Activated effector memory CD4-positive, alpha-beta T cell treated with anti-CD3 and anti-CD28 coated beads, Interleukin-2, amount 50 U/mL, for 16 hours (primary cell): ENCODE measurements around the gene TRIM15.

Experiments
- DNase-seq: peaks from one replicate; pipeline ENCODE4 v3.0.0-alpha.2; 2020

Gene TRIM15

DNA sequence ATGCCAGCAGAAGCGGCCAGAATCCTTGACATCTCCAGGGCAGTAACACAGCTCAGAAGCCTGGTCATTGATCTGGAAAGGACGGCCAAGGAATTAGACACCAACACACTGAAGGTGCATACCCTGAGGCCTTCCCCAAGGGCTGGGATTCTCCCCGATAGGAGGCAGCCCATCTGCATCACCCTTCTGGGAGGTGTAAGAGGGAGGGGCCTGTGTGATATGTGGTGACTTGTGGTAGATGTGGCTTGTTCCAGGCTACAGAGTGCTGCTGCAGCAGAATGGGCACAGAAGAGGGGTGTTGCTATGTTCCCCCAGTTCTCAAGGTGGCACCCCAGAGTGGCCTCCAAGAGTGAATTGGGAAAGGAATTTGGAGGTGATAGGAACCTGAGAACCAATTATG is 16.2 kb upstream of the TRIM15 start:
- no peak for DNase-seq

DNA sequence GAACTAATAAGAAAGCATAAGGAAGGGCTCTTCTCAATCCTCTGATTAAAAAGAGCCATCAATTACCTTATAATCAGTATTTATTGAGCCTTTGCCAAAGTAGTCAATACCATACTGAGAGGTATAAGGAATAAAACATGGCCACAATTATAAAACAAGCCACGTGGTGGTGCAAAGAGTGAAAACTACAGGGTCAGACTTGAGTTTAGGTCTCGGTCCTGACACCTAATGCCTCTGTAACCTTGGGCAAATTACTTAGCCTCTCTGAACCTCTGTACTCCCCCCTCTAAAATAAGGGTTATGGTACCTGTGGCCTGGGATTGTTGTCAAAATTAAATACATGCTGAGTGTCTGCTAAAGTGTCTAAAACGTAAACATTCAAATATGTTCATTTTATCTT is 14.1 kb upstream of the TRIM15 start:
- no peak for DNase-seq

DNA sequence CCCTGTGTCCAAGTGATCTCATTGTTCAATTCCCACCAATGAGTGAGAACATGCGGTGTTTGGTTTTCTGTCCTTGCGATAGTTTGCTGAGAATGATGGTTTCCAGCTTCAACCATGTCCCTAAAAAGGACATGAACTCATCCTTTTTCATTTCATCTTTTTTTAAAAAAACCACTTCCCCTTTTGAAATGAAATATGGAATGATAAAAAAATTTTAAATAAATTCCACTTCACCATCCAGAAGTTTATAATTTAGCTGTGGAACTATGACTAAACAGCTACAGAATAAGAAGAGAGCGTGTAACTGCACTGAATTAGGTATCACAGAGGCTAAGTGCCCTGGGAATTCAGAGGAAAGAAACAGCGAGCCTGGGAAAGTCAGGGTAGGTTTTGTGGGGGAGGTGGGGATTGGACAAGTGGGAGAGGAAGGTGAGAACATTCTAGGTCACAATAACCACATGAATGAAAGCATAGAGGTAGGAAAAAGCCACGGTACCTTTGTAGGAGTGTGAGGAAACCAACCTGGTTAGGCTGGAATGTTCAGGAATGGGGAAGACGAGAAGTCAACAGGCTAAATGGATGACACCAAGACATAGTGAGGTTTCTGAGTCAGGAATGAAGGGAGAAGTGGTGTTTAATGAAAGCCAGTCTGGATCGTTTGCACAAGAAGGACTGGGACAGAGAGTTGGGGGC is 13.3 kb upstream of the TRIM15 start:
- DNase-seq: no peak

DNA sequence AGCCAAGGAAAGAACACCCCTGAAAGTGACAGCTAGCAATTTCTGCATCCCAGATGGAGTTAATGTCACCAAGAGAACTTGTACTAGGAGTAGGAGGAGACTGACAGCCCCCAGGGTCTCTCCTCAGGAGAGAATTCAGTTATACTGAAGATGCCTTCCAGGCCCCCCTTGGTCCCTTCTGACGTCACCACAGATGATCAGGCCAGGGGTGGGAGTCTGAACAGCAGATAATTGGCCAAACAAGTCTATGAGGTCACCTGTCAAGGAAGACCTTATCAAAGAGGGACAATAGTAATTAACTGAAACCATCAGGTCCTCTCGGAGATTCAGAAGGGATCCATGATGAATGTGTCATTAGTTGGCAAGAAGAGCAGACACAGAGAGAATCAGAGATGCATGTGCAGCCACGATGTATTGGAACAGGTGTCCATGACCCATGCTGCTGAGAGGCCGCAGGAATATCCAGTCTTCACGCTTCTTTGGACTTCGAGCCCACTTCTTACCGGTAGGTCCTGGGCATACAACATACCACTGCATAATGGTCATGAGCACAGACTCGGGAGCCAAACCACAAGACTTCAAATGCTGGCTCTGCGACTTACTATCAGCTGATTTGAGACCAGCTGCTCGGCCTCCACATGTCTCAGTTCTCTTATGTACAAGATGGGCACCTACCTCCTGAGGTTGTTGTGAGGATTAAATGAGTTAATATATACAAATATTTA is 12.5 kb upstream of the TRIM15 start:
- DNase-seq: no peak

DNA sequence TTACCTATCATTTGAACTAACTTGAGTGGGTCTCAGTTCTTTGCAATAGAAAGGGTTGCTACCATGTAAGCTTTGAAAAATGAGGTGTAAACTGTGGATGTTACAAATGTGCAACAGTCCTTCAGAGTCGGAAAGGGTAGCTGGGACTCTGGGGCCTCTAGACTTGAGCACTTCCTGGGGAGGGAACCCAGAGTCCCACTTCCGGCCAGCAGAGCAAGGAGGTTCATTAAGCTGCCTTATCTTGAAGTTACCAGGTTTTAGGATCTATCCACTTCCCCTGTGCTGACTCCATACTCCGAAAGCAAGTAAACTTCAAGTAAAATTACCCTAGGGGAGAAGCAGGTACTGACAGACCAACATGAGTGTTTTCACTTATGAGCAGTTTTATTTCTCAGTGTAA is 11.8 kb upstream of the TRIM15 start:
- no peak for DNase-seq

DNA sequence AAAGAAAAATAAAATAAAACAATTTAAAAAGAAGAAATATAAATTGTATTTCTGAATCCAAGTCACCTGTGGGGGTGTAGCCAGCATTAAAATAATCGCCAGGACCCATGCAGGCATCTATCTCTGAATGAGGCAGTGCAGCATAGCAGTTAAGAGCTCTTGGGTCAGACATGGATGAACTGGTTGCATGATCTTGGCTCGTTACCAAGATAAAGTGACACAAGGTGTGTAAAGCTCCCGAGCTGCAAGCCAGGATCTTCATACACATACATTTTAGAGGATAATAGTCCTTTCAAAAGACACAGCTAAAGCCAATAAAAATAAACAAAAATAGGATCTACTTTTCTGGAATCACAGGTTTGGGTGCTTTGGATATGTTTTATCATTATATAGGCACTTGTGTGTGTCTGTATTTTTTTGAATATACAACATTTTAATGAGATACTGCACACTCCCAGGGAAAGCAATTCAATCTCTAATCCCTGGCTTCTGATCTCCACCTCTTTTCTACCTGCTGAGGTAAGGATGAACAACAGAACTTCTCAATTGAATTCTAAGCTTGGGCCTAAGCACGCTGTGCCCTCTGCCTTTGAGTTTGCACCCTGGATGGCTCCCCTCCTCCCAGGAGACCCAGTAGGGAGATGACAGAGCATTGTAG is 11.2 kb upstream of the TRIM15 start:
- no peak for DNase-seq

DNA sequence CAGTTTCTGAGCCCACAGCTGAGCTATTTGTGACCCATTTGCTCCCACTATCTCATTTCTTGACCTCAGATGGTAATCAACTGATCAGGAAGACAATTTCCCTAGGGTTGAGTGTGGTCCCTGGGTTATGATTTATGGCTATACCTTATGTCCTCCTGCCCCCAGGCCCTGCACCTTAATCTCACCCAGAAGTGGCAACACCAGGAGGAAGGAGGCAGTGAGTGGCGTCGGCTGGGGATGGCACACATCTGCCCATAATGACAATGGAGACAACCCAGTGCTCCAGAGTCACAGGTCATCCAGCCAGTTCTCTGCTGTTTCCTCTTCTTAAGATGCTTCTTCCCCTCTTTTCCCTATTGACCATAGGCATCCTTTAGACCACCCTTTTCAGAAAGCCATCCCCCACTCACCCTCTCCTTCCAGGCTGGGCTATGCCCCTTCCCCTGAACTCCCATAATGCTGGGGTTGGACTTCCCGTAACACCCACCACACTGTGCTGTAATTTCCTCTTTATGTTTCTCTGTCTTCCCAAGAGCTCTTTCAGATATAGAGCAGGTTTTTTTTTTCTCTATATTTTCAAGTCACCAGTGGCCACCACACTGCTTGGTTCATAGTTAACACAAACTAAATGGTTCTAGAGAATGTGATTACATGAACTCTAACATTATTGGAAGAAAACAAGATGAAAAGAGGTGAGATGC is 10.3 kb upstream of the TRIM15 start:
- DNase-seq: no peak

DNA sequence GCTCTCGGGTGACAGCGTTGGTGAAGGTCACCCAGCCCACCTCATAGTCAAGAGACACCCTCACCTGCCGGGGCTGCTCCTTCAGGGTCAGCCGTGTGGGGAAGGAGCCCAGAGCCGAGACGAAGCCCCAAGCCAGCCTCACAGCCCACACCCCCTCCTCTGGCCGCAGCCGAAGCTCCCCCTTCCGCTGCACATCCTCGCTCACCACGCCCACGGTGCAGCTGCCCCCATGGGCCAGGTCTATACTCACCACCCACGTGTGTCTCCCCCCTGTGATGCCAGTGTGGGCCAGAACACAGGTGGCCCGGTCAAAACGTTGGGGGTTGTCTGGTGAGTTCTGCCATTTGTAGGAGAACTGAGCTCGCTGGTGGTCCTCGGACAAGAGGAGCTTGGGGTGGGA is 9.3 kb upstream of the TRIM15 start:
- DNase-seq: no peak

DNA sequence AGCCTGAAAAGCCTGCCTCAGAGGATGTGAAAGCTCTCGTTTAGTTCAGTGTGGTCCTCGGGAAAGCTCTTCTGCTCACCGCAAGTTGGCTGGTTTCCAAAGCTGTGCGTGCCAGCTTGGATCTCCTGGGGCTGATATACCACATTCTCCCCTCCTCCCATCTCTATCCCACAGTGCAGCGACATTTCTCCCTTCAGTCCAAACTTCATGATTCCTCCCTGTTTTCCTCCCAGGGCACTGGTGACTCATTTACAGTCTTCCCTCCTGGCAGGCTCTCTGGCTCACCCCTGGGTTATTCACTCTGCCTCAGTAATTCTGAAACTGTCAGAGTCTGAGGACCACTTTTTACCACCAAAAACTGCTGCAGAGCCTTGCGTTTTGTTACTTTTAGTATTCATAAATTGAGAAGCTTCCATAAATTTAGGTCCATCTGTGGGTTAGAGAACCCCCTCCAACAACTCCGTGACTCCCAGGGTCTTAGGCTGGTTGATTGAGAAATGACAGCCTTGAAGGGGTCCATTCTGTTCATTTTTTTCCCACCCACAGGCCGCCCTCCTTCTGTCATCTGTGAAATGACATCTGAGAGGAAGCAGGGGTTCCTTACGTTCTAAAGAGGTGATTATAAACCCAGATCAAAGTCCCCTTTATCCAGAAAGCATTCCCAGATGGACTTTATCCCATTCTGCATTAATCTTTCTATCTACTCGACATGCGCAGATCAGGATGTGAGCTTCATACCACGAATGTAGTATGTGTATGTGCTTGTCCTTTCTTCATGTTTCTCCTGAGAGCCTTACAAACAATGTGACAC is 8.4 kb upstream of the TRIM15 start:
- no peak for DNase-seq

DNA sequence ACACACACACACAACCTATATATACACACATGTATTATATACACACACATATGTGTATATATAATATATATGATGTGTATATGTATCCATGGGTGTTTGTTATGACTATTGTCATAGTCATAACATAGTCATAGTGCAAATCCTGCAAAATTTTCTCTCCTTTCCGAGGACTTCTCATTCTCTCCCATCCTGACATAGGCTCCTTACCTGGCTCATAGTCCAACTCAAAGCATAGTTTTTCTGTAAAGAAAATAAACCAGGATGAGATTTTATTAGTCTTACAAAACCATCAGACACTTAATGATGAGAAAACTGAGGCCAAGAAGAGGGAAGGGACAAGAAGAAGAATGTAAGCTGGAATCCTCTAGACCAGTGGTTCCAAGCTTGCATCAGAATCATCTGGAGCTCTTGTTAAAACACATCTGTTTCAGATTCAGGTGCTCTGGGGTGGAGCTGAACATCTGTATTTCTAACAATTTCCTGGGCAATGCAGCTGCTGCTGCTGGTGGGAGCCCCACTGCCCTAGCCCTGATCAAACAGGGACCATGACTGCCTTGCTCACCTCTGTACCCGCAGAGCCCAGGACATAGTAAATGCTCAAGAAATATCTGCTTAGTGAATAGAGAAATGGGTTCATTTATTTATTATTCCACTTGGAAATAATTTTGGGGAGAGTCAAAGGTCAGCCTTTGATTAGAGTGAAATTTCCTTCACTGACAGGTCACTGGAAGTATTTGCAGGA is 7.7 kb upstream of the TRIM15 start:
- no peak for DNase-seq

DNA sequence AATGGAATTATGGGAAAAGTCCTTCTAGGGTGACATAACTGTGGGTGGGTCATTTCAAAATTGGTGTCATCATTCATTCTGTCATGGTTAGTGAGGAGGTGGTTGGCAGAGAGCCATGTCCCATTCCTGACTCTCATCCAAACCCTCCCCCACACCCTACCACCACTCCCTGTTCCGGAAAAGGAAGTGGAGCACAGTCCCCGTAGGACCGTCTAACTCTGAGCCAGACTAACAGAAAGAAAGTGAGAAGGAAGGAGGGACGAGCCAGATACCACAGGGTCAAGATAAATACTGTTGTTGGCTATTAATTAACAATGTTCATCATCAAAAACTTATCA is 7.1 kb upstream of the TRIM15 start:
- no peak for DNase-seq

DNA sequence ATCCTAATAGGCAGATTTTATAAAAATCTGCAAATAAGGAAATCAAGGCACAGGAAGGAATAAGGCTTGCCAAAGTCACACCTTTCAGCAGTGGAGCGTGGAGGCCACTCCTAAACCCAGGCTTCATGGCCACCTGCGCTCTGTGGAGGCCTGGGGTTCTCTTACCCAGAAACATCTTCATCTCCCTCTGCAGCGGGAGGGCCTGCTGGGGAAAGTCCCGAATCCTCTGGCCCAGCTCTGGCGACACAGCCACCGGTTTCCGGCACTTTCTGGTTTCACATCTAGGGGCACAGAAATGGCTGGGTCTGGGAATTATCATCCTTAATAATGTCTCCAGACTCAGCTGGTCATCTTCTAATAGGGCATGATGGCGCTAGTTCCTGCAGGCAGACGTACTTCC is 6.6 kb upstream of the TRIM15 start:
- no peak for DNase-seq

DNA sequence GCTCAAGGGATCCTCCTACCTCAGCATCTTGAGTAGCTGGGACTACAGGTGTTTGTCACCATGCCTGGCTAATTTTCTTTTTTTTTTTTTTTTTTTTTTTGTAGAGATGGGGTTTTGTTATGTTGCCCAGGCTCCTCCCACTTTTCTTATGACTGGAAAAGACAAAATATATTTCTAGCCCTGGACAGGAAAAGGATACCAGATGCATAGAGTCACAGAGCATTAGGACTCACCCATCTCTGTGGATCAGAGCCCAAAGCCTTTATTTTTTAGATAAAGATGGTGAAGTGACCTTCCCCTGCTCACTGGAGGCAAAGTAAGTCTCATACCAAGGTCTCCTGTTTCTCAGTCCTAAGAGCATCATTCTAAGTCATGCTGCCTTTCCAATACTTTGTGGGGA is 5.8 kb upstream of the TRIM15 start:
- DNase-seq: no peak

DNA sequence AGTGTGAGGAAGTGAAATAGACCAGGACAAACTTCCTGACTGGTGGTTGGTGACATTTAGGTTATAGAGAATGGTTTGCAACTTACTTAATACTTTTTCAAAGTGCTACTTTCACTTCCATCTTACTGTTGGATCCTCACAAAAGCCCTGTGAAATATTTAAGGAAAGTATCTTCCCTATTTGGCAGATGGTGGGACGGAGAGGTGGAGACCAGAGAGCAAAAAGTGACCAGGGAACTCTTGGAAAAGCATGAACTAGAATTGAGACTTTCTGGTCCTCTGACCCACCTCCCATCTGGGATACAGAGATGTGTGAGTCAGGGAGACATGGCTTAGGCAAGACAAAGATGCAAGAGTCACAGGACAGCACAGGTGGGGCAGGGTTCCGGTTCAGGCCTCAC is 5.3 kb upstream of the TRIM15 start:
- DNase-seq: no peak

DNA sequence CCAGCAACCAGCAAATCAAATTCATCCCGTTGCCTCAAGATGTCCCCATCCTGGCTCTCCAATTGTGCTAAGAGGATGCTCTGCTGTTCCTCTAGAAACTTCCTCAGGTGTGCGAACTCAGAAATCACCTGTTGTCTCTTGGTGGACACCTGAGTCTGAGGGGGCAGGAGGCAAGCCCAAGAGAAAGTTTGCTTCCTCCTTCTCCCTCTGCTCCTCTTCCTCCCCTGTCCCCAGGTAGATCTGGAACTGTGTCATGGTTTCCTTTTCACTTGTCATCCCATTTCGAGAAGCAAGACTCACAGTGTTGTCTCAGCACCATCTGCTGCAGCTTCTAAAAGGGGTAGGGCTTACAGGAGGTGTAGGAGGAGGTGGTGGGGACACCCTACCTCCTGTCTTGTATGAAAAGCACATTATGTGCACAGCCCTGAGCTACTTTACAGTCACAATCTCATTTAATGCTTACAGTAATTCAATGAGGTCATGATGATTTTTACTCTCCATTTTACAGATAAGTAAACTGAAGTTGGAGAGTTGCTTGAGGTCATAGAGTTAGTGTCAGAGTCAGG is 4.8 kb upstream of the TRIM15 start:
- no peak for DNase-seq

DNA sequence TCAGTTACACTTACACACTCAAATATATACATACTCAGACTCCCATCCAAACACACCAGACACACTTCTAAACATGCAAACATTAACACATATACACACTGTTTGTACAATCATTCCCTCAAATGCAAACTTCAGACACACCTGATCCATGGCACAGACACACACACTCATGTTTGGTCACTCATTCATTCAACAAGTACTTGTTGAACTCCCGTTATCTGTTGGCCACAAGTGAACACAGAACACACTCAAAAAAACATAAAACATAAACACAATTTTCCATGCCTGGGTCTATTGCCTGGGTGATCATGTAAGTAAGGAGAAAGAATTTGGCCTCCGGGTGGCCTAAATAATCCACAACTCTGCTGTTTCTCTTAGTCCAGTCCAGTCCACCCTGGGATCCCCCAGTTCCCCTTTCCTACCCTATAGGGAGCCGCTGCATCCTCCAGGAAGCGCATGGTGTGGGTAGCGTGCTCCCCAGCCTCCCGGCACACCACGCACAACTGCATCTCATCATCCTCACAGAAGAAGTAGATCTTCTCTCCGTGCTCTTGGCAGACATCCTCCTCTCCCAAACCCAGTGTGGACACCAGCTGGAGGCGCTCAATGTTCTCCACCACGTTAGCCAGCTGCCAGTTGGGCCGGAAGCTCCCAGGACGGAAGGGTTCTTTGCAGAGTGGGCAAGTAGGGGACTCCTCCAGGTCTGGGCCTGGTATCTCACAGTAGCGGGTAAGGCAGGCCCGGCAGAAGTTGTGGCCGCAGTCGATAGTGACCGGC is 3.1 kb upstream of the TRIM15 start:
- DNase-seq: no peak

DNA sequence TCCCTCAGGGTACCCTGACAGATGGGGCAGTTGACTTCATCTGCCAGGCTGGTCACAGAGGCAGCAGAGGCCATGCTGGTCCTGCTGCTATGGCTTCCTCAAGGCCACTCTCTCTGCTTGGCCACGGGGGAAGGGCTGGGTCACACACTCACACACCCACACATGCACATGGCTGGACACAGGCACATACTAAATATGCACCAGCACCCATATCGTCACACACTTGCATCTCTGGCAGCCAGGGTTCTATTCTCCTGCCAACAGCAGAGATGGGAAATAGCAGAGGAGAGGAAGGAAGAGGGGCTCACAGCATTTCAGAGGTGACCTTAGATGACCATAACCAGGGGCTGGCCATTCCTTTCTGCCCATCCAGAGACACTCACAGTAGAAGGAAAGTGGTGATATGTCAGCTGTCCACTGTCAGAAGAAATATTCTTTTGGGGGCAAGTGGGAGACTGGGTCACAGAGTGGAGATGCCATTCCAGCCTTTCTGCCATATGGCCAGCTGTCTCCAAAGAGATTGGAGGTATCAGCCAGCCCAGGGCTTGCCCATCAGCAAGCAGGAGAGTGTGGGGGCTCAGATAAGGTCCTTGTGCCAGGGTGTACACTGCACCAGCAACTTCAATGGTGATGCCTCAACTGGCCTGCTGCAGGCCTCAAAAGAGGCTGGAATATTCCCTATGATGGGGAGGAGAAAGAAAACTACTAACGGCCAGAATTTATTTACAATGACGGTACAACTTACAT is 2.4 kb upstream of the TRIM15 start, which contains the start of gene TRIM10:
TRIM10 (minus strand) TSS at position 427 of the 747 bp plus-strand sequence; CDS start at position 74, 353 bp downstream.
- no peak for DNase-seq

DNA sequence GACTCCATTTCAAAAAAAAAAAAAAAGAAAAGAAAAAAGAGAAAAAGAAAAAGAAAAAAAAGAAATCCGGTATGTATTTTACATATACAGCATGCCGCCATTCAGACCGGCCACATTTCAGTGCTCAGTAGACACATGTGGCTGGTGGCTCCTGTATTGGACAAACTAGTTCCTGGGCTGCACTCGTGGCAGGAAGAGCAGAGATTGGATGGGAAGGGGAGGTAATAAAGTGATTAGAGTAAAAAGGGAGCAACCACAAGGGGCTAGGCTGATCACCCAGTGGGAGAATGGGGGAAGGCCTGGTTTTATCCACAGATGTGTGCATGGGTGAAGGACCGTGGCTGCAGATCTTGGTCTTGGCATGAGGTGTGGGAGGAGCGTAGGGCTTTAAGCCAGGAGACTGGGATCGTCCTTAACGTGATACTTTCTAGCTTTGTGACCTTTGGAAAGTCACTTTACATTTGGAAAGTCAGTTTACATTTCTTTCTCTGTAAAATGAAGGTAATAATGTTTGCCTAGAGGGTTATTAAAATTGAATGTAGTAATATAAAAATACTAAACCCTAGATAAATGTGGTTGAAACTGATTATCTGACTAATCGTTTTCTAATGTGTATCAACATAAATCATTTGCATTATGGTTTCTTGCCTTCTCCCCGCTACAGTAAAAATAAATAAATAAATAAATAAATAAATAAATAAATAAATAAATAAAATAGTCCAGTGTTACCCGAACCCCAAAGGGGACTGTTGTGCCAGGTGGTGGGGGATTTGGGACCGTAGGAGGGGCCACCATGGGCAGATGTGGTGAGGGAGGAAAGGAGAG is 869 bp upstream of the TRIM15 start:
- DNase-seq: no peak
